ENCODE results near the gene C1QB.
"Not testable (repeated sequence)": the region's sequence is repeated elsewhere in the genome, so short reads cannot be mapped to it uniquely, and the experiment has no call there.

The C1QB gene

GRCh38 chr1:22662318-22662717, 9.3 kb downstream of the C1QB start:
- in situ Hi-C loops (cut with HindIII; ENCODE audit: low sequenced_read_pairs), result no loop called here

GRCh38 chr1:22662986-22663408, 10.0 kb downstream of the C1QB start:
- in situ Hi-C loops (cut with HindIII; ENCODE audit: low sequenced_read_pairs), result no loop called here

GRCh38 chr1:22665752-22666151, 12.7 kb downstream of the C1QB start:
- in situ Hi-C loops (cut with HindIII; ENCODE audit: low sequenced_read_pairs), result loop anchor here (5.0 kb wide), 3 partner anchors 57 to 302 kb away; no protein-coding TSS in a partner anchor

GRCh38 chr1:22666412-22666811, 13.4 kb downstream of the C1QB start:
- in situ Hi-C loops (cut with HindIII; ENCODE audit: low sequenced_read_pairs), result loop anchor here (5.0 kb wide), 3 partner anchors 56 to 301 kb away; no protein-coding TSS in a partner anchor

DNA sequence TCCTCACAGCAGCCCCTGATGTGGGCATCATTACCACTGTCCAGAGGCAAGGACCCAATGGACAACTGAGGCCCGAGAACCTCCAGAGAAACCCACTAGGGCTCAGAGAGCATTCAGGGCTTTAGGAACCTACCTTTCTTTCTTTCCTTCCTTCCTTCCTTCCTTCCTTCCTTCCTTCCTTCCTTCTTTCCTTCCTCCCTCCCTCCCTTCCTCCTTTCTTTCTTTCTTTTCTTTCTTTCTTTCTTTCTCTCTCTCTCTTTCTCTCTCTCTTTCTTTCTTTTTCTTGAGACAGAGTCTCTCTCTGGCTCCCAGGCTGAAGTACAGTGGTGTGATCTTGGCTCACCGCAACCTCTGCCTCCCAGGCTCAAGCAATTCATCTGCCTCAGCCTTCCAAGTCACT, 15.8 kb downstream of the C1QB start:
- in situ Hi-C loops (cut with HindIII; ENCODE audit: low sequenced_read_pairs), result loop anchor here (5.0 kb wide), 3 partner anchors 53 to 298 kb away; no protein-coding TSS in a partner anchor

GRCh38 chr1:22670352-22670975, 17.4 kb downstream of the C1QB start:
- in situ Hi-C loops (cut with HindIII; ENCODE audit: low sequenced_read_pairs), result no loop called here

GRCh38 chr1:22671999-22672398, 19.0 kb downstream of the C1QB start:
- in situ Hi-C loops (cut with HindIII; ENCODE audit: low sequenced_read_pairs), result no loop called here

GRCh38 chr1:22673486-22674409, 20.7 kb downstream of the C1QB start:
- in situ Hi-C loops (cut with HindIII; ENCODE audit: low sequenced_read_pairs), result no loop called here

DNA sequence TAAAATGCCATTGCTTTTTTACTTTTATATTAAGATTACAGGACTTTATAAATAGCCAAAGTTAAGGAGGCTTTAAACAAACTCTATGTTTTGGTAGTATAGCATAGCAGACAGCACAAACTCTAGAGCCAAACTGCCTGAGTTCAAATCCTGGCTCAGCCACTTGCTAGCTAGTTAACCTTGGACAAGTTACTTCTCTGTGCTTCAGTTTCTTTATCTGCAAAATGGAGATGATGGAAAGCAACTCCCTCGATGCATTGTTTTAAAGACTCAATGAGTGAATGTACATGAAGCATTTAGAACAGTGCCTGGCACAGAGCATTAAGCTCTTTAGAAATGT, 21.3 kb downstream of the C1QB start:
- in situ Hi-C loops (cut with HindIII; ENCODE audit: low sequenced_read_pairs), result no loop called here

GRCh38 chr1:22676151-22676550, 23.1 kb downstream of the C1QB start:
- in situ Hi-C loops (cut with HindIII; ENCODE audit: low sequenced_read_pairs), result not testable (repeated sequence)

GRCh38 chr1:22676916-22677583, 24.0 kb downstream of the C1QB start:
- in situ Hi-C loops (cut with HindIII; ENCODE audit: low sequenced_read_pairs), result no loop called here

DNA sequence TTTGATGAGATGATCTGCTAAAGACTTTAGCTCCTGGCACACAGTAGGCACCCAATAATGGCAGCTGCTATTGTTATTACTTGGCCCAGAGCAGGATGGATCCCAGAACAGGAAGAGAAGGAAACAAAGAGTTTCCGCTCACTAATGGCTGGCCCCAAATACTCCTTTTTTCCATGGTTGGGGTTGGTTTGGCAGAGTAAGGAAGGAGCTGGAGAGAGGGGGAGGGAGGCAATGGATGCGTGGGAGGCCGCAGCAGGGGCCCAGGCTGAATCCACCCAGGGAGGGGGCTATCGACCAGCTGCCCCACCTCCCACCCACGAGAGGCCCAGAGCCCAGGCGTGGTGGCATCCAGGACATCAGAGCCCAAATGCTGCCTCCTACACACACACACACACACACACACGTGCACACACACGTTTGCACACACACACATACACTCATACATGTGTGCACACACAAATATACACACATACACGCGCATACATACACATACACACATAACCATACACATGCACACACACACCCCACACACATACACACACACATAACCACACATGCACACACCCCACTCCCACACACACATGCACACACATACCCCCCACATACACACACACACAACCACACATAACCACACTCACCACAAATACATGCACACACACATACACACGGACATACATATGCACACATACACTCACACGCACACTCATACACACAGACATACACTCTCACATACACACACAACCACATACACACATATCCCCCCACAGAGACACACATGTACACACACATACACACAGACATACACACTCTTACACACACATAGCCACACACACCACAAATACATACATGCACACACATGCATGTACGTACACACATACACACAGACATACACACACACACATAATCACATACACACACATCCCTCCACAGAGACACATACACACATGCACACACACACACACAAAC, 25.2 kb downstream of the C1QB start:
- in situ Hi-C loops (cut with HindIII; ENCODE audit: low sequenced_read_pairs), result no loop called here

DNA sequence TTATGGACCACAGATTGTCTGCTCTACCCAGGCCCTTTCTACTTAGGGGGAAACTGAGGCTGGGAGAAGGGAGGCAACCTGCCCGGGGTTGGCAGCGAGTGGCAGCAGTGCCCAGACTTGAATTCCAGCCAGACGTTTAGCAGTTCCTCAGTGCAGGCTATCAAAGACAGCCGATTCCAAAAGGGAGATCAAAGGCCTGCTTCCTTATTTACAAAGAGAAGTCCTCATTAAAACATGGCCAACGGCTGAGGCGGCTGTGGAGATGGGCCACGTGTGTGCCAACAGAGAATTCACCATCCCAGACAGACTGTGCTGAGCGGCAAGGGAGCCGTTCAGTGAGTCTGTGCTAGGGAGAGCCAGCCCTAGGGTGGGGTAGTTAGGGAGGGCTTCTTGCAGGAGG, 27.7 kb downstream of the C1QB start:
- in situ Hi-C loops (cut with HindIII; ENCODE audit: low sequenced_read_pairs), result no loop called here

DNA sequence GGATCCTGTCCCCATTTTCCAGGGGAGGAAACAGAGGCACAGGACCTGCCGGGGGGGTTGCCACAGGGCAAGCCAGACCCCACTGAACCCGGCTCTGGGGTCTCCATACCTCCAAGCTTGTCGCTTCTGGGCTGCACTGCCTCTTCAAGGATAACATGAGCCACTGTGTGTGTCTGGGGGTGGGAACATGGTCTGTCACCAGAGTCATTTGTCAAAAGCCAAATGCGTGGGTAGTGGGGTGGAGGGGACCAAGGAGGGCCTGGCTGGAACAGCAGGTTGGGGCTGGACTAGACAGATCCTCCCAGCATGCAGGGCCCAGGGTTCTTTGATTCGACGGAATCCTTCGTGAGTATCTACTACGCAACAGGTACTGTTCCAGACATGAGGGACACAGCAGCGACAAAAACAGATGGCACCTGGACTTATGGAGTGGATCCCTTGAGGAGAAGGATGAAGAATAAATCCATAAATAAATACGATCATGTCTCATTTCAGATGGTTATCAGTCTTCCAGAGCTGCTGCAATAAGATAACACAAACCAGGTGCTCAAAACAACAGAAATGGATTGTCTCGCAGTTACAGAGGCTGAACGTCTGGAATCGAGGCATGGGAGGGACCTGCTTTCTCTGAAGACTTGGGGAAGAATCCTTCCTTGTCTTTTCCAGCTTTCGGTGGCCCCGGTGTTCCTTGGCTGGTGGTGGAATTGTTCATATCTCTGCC, 28.7 kb downstream of the C1QB start:
- in situ Hi-C loops (cut with HindIII; ENCODE audit: low sequenced_read_pairs), result no loop called here

DNA sequence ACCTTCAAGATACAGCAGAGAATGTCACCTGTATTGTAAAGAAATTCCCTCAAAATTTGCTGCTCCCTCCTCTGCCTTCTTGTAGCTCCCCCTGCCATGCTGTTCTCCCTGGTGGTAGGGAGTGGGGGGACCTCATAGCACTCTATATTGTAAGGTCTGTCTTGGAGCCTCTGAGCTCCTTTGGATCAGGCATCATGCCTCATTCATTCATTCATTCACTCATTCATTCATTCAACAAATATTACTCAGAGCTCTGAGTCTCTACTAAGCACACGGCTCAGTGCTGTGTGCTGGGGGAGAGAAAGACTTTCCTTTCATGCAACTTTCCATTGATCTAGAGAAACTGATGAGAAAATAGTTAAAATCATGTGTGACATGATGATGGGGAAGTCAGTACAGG, 30.5 kb downstream of the C1QB start:
- in situ Hi-C loops (cut with HindIII; ENCODE audit: low sequenced_read_pairs), result no loop called here

DNA sequence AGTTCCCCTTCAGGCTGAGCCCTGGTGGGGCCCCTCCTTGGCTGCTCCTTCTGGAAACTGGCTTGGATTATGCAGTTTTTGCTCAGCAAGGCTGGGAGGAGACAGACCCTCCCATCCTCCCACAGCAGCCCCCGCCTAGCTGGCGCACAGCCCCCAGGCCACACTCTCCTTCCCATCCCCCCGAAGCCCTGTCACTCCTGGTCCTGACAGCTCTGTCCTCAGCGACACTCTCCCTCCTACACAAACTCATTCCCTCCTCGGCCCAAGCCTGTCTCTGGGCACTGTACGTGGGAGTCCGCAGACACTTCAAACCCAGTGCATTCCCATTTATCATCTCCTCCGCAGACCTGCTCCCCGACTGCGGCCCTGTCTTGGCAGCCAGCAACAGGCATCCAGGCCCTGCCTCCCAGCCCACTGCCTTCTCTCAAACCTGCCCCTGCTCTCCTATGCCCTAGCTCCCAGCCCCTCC, 32.6 kb downstream of the C1QB start:
- in situ Hi-C loops (cut with HindIII; ENCODE audit: low sequenced_read_pairs), result no loop called here

- in situ Hi-C loops (cut with HindIII; ENCODE audit: low sequenced_read_pairs), result no loop called here
Measured at GRCh38 chr1:22687191-22687590, 34.2 kb downstream of the C1QB start.

DNA sequence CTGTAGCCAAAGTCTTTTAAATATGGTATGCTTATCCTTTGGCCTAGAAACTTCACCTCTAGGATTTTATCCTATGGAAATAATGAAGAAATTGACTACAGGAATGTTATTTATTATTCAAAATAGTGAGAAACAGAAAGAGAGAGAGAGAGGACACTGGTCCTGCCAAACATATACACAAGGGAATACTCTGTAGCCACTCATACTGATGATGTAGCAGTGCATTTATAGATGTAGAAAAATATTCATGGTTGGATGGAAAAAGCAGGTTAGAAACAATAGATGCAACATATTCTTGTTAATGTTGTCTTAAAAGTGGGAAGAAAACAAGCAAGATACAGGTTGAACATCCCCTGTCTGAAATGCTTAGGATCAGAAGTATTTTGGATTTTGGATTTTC, 35.4 kb downstream of the C1QB start:
- in situ Hi-C loops (cut with HindIII; ENCODE audit: low sequenced_read_pairs), result no loop called here

DNA sequence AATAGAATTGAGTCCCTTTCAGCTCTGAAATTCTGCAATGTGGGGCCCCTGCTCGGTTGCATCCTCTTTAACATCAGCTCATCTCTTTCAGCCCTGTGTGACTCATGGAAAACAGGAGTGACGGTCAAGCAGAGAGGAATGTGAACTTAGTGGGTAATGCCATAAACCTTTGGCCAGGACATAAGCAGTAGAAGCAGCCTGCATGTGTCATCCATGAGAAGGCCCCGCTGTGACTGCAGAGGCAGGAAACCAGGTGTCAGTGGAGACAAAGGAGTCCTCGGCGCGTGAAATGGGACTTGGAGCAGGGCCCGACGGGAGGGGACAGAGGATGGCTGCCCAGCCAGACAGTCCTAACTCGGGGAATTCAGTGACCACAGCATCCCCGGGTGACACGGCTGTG, 36.5 kb downstream of the C1QB start:
- in situ Hi-C loops (cut with HindIII; ENCODE audit: low sequenced_read_pairs), result no loop called here
